Activated B cell treated with CpG ODN at 0.5 μM for 24 hours (primary cell): ENCODE measurements around the gene SIRT6. TPM values are rescaled to one million over a fixed set of nuclear protein-coding genes. Genes with fewer than 3 reads are reported as not detected.

Source experiments
- ATAC-seq: fragments of 200-7000 bp; cut with Tn5 transposase; one replicate; pipeline ENCODE4 v1.10.0; 2021; ENCODE audit warnings: low read depth, mild to moderate bottlenecking, moderate library complexity
- CTCF ChIA-PET: fragments of 350-600 bp; sonication (Branson Sonifier 250); formaldehyde crosslinking; loops from one replicate; lab custom pipeline; 2021; ENCODE audit warnings: antibody characterized with exemption; lab: Charles Lee
- POLR2A ChIA-PET: fragments of 350-600 bp; sonication (Branson Sonifier 250); formaldehyde crosslinking; loops from one replicate; lab custom pipeline; 2021; ENCODE audit warnings: antibody characterized with exemption; lab: Charles Lee
- DNase-seq: peaks from one replicate; pipeline ENCODE4 v3.0.0; 2022
- H3K27ac Mint-ChIP-seq: one replicate; pipeline ENCODE4 v1.8.0; 2020; ENCODE audit warnings: mixed read lengths
- H3K27me3 Mint-ChIP-seq: one replicate; pipeline ENCODE4 v1.8.0; 2021; ENCODE audit warnings: mixed read lengths
- H3K36me3 Mint-ChIP-seq: one replicate; pipeline ENCODE4 v1.8.0; 2021; ENCODE audit warnings: low read depth, mixed read lengths
- H3K4me1 Mint-ChIP-seq: one replicate; pipeline ENCODE4 v1.8.0; 2021; ENCODE audit warnings: mixed read lengths
- H3K4me3 Mint-ChIP-seq: one replicate; pipeline ENCODE4 v1.8.0; 2020; ENCODE audit warnings: mild to moderate bottlenecking, mixed read lengths
- H3K9me3 Mint-ChIP-seq: one replicate; pipeline ENCODE4 v1.8.0; 2020; ENCODE audit warnings: mixed read lengths
- intact Hi-C: fragments of 100-400 bp; cut with micrococcal nuclease; formaldehyde crosslinking; loops from one replicate; pipeline ENCODE4 v1.15.1; 2024
- total RNA-seq: library from RNA; stranded (reverse); gene quantifications from 2 replicates; pipeline ENCODE4 v1.2.3, GENCODE V29; 2022
- TF ChIP-seq, protein P1 (sequence below): fragments of 200-600 bp; IDR thresholded peaks from one replicate; pipeline ENCODE4 v1.8.0; 2022; ENCODE audit warnings: antibody characterized with exemption, mild to moderate bottlenecking

Gene SIRT6
- total RNA-seq, 1 donor from 2014 or later: 34.1 TPM

DNA sequence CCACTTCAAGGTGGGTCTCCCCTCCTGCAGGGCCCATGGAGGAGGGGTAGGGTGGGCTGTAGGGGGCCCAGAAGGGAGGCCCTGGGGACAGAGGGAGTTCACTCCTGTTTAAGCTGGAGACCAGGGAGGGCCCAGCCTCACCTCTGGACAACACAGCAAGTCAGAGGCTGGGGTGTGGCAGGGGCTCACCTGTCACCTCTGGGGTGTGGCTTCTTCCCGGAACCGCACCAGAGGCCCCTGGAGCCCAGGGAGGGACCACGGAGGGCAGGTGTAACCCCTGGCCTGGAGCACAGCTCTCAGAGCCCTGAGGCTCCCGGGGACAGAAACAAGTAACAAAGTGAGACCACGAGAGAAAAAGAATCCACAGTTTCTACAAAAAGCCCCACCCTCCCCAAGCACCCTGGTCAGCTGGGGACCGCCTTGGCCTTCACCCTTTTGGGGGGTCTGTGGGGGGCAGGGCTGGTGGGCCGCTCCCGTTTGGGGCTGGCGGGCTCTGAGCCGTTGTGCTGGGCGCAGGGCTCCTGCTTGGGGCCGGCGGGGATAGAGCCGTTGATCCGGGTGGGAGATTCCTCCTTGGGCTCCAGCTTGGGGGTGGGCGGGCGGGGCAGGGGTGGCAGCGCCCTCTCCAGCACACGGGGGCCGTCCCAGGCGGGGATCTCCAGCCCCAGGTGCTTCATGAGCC, 8.0 kb downstream of the SIRT6 start:
- H3K4me3 Mint-ChIP-seq: no peak overlapping the region
- CTCF ChIA-PET: no interaction called here
- POLR2A ChIA-PET: interaction anchor here (0.5 kb wide), 1 partner anchor 107 kb away, joined by 6 read pairs; no protein-coding TSS in a partner anchor
- TF ChIP-seq, protein P1, sequence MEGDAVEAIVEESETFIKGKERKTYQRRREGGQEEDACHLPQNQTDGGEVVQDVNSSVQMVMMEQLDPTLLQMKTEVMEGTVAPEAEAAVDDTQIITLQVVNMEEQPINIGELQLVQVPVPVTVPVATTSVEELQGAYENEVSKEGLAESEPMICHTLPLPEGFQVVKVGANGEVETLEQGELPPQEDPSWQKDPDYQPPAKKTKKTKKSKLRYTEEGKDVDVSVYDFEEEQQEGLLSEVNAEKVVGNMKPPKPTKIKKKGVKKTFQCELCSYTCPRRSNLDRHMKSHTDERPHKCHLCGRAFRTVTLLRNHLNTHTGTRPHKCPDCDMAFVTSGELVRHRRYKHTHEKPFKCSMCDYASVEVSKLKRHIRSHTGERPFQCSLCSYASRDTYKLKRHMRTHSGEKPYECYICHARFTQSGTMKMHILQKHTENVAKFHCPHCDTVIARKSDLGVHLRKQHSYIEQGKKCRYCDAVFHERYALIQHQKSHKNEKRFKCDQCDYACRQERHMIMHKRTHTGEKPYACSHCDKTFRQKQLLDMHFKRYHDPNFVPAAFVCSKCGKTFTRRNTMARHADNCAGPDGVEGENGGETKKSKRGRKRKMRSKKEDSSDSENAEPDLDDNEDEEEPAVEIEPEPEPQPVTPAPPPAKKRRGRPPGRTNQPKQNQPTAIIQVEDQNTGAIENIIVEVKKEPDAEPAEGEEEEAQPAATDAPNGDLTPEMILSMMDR: no peak
- no peak overlapping the region for H3K27ac Mint-ChIP-seq
- intact Hi-C loops: no loop called here
- H3K36me3 Mint-ChIP-seq: peaks cover 32% of the 10 kb centered on the region
- peaks cover 10% of the 10 kb centered on the region for H3K27me3 Mint-ChIP-seq
- H3K4me1 Mint-ChIP-seq: peaks cover 2% of the 10 kb centered on the region
- ATAC-seq (no peak), DNase-seq (no peak)
- H3K9me3 Mint-ChIP-seq: no peaks in the 10 kb centered on the region

GRCh38 chr19:4173479-4174212, 8.7 kb downstream of the SIRT6 start:
- Mint-ChIP-seq H3K36me3 (peaks cover 26% of the 10 kb centered on the region), H3K27ac (no peak overlapping the region), H3K4me1 (no peaks in the 10 kb centered on the region), H3K9me3 (no peaks in the 10 kb centered on the region), H3K27me3 (peaks cover 10% of the 10 kb centered on the region), H3K4me3 (no peak overlapping the region)
- DNase-seq: no peak
- no peak for ATAC-seq
- ChIA-PET POLR2A (no interaction called here), CTCF (no interaction called here)
- intact Hi-C loops: no loop called here
- TF ChIP-seq, protein P1: no peak

- intact Hi-C loops: no loop called here
- TF ChIP-seq, protein P1: no peak
- ChIA-PET CTCF (no interaction called here), POLR2A (no interaction called here)
- ATAC-seq: peak; percentile 79
- peaks cover 14% of the 10 kb centered on the region for H3K27me3 Mint-ChIP-seq
- peaks cover 22% of the 10 kb centered on the region for H3K36me3 Mint-ChIP-seq
- no peak overlapping the region for H3K4me3 Mint-ChIP-seq
- no peaks in the 10 kb centered on the region for H3K4me1 Mint-ChIP-seq
- DNase-seq: peak; percentile 67
- no peak overlapping the region for H3K27ac Mint-ChIP-seq
- H3K9me3 Mint-ChIP-seq: no peaks in the 10 kb centered on the region
Measured at GRCh38 chr19:4172861-4173473, 9.4 kb downstream of the SIRT6 start.

- peaks cover 14% of the 10 kb centered on the region for H3K36me3 Mint-ChIP-seq
- H3K4me1 Mint-ChIP-seq: no peaks in the 10 kb centered on the region
- no peaks in the 10 kb centered on the region for H3K9me3 Mint-ChIP-seq
- peaks cover 17% of the 10 kb centered on the region for H3K27me3 Mint-ChIP-seq
- ChIA-PET CTCF (no interaction called here), POLR2A (no interaction called here)
- TF ChIP-seq, protein P1: no peak
- H3K4me3 Mint-ChIP-seq: no peak overlapping the region
- intact Hi-C loops: no loop called here
- DNase-seq (no peak), ATAC-seq (no peak)
- no peak overlapping the region for H3K27ac Mint-ChIP-seq
Measured at GRCh38 chr19:4171676-4172075, 10.7 kb downstream of the SIRT6 start.

DNA sequence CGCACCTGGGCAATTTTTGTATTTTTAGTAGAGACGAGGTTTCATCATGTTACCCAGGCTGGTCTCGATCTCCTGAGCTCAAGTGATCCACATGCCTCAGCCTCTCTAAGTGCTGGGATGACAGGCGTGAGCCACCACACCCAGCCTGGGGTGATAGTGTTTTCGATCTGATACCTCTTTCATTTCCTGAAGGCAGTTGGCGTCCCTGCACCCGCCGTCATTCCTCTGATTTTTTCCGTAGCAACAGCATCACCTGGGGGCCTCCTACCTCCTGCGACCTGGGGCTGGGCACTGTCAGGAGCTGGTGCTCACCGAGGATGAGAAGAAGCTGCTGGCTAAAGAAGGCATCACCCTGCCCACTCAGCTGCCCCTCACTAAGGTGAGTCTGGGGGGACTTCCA, 18.1 kb downstream of the SIRT6 start:
- intact Hi-C loops: no loop called here
- CTCF ChIA-PET: no interaction called here
- POLR2A ChIA-PET: interaction anchor here (0.6 to 0.7 kb wide), 2 partner anchors 8 to 11 kb away, joined by 3 to 5 read pairs; no protein-coding TSS in a partner anchor
- Mint-ChIP-seq H3K27ac (no peak overlapping the region), H3K4me1 (no peaks in the 10 kb centered on the region), H3K9me3 (no peaks in the 10 kb centered on the region), H3K27me3 (peaks cover 10% of the 10 kb centered on the region), H3K4me3 (no peak overlapping the region), H3K36me3 (no peaks in the 10 kb centered on the region)
- no peak for ATAC-seq
- TF ChIP-seq, protein P1: no peak
- DNase-seq: no peak
